ENCODE data around the gene FADS3.

Gene FADS3

DNA sequence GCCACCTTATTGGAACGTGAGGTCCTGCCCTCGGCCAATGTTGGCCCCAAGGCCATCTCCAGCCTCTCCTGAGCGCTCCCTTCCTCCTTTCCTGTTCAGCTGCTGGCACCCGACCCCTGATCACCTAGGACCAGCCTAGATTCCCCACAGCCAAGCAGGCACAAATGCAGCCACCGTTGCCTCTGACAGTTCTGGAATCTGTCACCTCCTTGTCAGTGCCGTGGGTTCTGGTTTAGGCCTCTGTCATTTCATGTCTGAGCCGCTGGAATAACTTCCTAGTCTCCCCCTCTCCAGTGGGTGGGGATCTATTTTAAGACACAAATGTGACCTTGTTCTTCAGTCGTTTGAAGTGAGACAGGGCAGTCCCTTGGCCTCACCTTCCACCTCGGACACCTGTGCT is 29.7 kb downstream of the FADS3 start:
- no peak for DNase-seq (ENCODE audit: low read depth)
- H3K4me3 ChIP-seq (ENCODE audit: low read depth, low read length) = no peak overlapping the region
- TF ChIP-seq, protein P1, sequence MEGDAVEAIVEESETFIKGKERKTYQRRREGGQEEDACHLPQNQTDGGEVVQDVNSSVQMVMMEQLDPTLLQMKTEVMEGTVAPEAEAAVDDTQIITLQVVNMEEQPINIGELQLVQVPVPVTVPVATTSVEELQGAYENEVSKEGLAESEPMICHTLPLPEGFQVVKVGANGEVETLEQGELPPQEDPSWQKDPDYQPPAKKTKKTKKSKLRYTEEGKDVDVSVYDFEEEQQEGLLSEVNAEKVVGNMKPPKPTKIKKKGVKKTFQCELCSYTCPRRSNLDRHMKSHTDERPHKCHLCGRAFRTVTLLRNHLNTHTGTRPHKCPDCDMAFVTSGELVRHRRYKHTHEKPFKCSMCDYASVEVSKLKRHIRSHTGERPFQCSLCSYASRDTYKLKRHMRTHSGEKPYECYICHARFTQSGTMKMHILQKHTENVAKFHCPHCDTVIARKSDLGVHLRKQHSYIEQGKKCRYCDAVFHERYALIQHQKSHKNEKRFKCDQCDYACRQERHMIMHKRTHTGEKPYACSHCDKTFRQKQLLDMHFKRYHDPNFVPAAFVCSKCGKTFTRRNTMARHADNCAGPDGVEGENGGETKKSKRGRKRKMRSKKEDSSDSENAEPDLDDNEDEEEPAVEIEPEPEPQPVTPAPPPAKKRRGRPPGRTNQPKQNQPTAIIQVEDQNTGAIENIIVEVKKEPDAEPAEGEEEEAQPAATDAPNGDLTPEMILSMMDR (conservative IDR thresholded peaks at IDR 0.05; ENCODE audit: low read depth, low read length) = no peak

DNA sequence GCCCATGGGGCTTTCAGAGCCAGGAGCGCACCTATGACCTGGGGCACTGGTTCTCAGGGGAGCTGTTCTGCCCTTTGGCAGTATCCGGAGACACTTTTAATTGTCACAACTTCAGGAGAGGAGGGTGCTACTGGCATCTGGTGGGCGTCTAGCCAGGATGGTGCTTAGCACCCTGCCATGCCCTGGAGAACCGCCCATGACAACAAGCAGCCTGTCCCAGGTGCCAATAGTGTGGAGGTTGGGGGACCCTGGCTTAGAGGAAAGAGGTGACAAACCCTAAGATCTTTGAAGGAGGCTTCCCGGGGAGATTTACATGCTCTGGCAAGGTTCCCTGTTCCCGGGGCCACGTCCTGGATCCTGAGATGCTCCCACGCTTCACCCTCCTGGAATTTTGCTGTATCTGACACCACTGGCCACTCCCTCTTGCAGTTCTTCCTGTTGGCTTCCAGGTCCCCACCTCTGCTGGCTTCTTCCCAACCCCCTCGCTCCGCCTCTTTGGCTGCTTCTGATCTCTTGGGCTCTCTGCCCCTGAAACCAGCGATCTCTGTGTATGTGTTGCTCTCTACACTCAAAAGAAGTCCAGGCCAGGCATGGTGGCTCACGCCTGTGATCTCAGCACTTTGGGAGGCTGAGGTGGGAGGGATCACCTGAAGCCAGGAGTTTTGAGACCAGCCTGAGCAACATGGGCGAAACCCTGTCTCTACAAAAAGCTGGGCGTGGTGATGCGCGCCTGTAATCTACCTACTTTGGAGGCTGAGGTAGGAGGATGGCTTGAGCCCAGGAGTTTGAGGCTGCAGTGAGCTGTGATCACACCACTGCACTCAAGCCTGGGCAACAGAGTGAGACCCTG is 31.1 kb downstream of the FADS3 start:
- no peak overlapping the region for H3K4me3 ChIP-seq (ENCODE audit: low read depth, low read length)
- DNase-seq (ENCODE audit: low read depth) = peak; percentile 64
- TF ChIP-seq, protein P1 (conservative IDR thresholded peaks at IDR 0.05; ENCODE audit: low read depth, low read length) = no peak

DNA sequence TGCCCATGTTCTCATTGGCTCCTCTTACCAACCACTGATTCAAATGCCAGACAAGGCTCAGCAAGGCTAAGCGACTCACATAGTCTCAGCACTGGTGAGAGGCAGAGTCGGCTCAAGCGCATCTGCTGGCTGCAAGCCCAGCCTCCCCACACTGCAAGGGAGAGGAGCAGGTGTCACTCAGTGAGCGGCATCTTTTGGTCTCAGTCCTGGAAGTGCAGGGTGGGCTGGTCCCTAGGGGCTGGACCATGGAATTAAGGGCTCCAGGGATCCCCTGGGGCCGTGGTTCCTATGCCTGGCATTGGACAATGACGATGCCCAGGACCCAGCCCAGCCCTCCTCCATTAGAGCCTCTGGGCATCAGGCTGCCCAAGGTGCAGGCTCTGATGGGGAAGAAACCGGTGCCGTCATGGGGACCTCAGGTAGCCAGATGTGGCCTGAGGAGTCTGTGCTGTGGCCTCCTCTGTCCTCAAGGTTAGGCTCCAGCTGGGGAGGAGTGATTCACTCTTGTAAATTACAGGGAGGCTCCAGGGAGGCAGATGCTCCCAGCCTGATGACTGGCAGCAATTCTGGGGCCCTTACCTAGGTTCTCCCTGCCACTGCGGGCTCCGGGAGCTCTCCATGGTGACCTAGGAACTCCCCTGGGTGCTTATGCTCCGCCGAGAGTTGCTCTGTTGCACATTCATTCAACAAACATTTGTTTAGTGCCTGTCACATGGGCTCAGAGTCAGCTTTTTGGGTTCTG is 35.2 kb downstream of the FADS3 start:
- H3K4me3 ChIP-seq (ENCODE audit: low read depth, low read length) = no peak overlapping the region
- DNase-seq (ENCODE audit: low read depth) = peak; percentile 46
- TF ChIP-seq, protein P1 (conservative IDR thresholded peaks at IDR 0.05; ENCODE audit: low read depth, low read length) = no peak

DNA sequence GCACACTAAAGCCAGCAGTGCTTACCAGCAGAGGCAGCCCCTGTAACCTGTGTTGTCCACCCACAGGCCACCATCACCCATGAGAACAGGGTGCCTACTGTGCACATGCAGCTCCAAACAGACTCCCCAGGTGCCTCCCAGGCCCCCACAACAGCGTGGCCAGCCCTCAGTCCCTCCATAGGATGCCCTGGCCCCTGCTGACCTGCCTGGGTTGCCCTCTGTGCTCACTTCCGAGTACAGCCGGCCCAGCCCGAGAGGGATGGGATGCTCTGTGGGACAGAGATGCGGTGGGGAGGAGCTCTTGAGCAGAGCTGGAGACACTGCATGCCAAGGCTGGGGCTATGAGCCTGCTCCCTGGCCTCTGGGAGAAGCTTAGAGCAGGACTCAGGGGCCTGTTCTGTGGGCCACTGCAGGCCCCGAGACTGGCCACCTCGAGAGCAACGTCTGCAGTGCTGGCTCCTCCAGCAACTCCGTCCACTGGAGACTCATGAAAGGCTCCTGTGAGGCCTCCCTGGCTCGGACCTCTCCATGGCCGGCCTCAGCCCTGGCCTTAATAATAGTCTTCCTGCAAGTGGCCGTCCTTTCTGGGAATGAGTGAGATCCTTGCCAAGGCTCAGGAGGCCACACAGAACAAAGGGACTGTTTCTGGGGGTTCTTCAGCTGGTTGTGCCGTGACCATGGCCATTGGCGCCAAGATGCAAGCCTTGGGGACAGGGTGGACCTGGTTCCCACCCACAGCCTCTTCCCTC is 36.2 kb downstream of the FADS3 start:
- H3K4me3 ChIP-seq (ENCODE audit: low read depth, low read length) = no peak overlapping the region
- DNase-seq (ENCODE audit: low read depth) = no peak

DNA sequence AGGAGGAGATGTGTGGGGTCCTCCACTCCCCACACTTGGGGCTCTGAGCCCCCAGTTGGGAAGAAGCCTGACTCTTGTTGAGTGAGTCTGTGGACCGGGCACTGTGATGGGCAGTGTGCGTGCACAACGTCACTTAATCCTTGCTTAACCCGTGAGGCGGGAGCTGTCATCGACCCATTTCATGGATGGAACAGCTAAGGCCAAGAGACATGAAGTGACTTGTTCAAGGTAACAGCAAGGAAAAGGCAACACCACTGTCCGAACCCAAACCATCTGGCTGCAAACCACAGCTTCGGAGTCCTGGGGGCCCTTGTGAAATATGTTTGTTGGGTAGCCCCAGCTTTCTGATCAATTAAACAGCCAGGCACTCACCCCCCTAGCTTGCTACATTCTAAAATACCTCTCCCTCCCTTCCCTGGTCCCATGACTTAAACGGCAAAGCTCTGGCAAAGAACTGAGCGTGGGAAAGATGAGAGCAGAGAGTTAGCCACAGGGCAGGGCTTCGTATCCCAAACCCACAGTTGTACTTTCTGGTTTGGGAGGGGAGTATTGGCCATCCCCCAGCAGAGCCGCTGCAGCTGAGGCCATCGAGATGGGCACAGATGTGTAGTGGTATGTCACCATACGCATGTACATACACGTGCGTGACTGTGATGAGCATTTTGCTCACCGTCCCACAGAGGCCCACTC is 37.0 kb downstream of the FADS3 start:
- TF ChIP-seq, protein P1 (conservative IDR thresholded peaks at IDR 0.05; ENCODE audit: low read depth, low read length) = no peak
- no peak overlapping the region for H3K4me3 ChIP-seq (ENCODE audit: low read depth, low read length)
- no peak for DNase-seq (ENCODE audit: low read depth)

More for the DNA sequence above, 36.2 kb downstream of the FADS3 start:
- TF ChIP-seq, protein P1 (conservative IDR thresholded peaks at IDR 0.05; ENCODE audit: low read depth, low read length) = no peak

DNA sequence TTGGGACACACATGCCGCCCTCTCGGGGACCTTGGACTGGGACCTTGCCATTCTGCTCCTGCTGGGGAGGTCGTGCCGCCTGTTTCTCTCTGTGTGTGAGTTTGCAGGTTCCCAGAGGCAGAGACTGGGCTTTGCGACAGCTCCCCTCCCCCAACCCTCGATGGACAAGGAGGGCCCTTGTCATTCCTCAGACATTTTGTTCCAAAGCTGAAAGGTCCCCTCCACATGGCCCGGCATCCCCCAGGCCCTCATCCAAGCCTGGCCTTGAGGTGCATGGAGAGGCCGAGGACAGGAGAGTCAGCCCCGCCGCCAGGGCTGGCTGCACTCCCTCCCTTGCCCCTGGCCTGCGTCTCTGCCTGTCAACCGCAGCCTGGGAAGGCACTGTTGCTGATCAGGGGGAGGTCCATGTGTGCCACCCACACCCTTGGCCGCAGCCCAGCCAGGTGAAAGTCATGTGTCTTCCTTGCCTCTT is 37.6 kb downstream of the FADS3 start:
- no peak overlapping the region for H3K4me3 ChIP-seq (ENCODE audit: low read depth, low read length)
- DNase-seq (ENCODE audit: low read depth) = no peak
- TF ChIP-seq, protein P1 (conservative IDR thresholded peaks at IDR 0.05; ENCODE audit: low read depth, low read length) = no peak
